AG08396 (cell line): Measurements from ENCODE around the gene DACT3.
"Not testable (repeated sequence)": the region's sequence is repeated elsewhere in the genome, so short reads cannot be mapped to it uniquely, and the experiment has no call there.

Experiments used
- DNase-seq: peaks from one replicate; pipeline ENCODE4 v3.0.0; 2012; ENCODE audit warnings: low spot score, mixed read lengths

Gene DACT3

DNA sequence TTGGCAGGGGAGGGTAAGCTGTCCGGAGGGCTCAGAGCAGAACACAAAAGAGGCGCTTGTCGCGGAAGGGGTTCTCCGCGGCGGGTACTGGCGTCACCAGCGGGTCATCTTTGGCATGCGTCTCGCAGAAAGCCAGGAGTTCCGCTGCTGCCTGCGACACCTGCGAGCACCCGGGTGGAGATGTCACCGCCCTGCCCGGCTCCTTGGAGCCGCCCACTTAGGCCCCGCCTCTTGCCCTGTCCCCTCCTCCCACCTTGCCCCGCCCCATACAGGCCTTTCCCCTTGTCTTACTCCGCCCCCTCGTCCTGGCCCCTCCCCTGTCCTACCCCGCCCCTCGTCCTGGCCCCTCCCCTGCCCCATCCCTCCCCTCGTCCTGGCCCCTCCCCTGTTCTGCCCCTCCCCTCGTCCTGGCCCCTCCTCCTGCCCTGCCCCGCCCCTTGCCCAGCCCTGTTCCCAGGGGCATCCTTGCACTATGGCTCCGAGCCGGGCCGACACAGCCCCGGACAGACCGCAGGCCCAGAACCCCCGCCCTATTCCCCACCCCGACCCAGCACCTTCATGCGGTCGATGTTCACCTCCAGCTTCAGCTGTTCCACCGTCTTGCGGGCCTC, 26.8 kb downstream of the DACT3 start:
- peak; percentile 92 for DNase-seq

DNA sequence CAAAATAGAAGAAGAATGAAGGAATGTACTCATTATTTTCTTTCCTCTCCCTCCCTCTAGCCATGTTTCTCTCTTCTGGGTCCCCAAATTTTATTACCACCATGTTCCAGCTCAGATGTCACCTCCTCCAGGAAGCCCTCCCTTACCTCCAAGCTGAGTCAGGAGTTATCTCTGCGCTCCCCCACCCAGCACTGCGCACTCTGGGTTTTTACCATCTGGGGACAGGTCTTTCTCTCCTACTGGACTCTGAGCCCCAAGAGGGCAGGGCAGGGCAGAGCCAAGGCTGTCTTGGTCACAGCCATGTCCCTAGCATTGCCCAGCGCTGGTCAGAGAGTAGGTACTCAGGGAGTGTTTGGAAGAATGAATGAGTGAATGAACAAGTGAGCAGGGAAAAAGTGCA, 27.9 kb downstream of the DACT3 start:
- DNase-seq: no peak

DNA sequence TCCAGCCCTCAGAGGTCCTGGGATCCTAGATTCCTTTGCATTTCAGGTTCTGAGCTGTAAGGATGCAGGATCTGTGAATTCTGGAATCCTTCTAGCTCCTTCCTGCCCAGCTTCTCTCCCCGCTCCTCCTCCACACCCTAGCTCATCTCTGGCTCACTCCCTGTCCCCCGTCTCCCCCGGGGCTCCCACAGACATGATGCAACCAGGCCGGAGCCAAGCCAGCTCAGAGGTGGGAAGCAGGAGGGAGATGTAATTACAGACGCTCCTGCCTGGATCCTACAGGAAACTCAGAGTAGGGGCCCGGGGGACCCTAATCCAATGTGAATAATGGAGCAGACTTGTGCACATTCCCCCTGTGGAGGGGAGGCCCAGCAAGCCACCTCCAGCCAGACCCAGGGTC, 29.5 kb downstream of the DACT3 start:
- DNase-seq: no peak

GRCh38 chr19:46630586-46631205, 30.3 kb downstream of the DACT3 start:
- no peak for DNase-seq

- no peak for DNase-seq
These were observed 31.4 kb downstream of the DACT3 start for GRCh38 chr19:46629546-46630025.

GRCh38 chr19:46628970-46629369, 32.0 kb downstream of the DACT3 start:
- DNase-seq: not testable (repeated sequence)

- DNase-seq: no peak
These were observed 34.5 kb downstream of the DACT3 start for GRCh38 chr19:46626446-46626845.

DNA sequence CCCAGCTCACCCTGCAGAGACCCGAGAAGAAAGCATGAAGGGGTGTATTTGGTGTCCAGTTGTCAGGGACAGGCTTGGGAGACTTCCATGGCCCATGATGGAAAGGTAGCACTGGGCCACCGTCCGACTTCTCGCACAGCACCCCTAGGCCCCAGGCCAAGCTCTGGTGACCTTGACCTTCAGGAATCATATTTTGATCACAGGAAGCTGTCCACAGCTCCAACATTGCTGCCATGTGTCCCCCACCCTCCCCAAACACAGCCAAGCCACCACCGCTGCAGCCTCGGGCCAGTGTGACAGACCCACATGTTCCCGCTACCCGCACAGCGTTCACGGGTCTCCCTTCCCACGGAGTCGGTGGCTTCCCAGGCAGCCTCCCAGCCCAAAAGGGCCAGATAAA, 35.3 kb downstream of the DACT3 start:
- DNase-seq: no peak

DNA sequence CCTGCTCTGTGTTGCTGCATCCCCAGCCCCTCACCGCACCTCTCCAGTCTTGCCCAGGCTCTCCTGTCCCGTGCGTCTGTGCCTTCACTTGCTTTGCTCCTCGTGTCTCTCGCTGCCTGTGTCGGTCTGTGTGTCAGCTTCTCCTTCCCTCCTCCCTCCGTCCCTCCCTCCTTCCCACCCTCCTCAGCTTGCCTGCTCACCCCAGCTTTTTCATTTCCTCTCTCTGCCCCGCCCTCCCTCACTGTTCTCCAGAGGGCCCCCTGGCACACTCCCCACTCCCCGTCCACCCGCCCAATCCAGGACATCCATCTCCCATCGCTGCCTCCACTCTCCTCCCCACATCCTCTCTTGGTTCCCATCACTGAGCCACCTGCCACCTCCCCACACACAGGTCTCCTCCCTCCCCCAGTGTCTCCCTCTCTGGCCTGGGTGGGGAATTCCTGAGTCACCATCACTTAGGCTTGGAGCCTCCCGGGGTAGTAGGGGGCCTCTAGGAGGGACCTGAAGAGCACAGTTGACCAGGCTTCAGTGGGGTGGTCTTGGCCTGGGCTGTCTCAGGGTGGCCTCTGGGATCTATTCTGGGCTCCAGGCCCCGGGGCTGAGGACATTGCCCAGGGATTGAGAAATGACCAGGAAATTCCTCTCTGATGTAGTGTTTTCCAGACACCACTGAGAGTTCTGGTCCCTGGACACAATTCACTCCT, 35.9 kb downstream of the DACT3 start, which contains the start of gene PTGIR:
Gene PTGIR (minus strand): TSS at position 132 of the 704 bp plus-strand sequence. CDS start 864 bp downstream, outside the sequence.
- DNase-seq: peak; percentile 81

DNA sequence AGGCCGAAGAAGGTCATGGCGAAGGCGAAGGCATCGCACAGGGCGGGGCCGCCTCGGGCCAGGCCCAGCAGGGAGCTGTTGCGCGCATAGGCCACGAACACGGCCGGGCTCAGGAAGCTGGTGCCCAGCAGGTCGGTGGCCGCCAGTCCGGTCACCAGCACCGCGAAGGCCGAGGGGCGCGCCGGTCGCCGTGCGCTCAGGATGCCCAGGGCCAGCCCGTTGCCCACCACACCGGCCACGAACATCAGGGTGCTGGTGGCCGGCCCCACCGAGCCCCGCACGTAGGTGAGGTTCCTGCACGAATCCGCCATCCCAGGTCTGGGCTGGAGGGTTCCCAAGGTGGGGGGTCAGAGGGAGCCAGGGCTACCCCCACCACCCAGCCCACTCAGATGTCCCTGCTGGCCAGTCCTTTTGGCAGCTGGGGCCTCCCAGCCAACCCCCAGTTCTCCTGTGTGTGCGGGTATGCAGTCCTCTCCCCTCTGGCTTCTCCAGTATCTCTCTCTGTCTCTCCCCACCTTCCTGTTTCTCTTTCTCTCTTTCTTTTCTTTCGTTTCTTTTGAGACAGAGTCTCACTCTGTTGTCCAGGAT, 37.0 kb downstream of the DACT3 start:
- DNase-seq: no peak

DNA sequence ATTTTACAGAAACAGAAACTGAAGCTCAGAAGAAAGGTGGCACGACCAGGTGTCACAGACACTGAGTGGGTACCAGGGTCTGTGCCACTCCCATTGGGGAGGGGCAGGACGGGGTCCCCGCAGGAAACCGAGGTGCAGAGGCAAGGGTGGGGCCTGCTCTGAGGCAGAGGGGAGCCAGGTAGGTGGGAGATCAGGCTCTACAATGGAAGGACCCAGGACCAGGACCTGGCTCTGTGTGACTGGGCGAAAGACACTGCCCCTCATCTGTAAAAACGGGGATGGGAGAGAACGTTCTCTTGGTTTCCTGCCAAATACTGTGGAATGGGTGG, 38.9 kb downstream of the DACT3 start:
- DNase-seq: no peak

DNA sequence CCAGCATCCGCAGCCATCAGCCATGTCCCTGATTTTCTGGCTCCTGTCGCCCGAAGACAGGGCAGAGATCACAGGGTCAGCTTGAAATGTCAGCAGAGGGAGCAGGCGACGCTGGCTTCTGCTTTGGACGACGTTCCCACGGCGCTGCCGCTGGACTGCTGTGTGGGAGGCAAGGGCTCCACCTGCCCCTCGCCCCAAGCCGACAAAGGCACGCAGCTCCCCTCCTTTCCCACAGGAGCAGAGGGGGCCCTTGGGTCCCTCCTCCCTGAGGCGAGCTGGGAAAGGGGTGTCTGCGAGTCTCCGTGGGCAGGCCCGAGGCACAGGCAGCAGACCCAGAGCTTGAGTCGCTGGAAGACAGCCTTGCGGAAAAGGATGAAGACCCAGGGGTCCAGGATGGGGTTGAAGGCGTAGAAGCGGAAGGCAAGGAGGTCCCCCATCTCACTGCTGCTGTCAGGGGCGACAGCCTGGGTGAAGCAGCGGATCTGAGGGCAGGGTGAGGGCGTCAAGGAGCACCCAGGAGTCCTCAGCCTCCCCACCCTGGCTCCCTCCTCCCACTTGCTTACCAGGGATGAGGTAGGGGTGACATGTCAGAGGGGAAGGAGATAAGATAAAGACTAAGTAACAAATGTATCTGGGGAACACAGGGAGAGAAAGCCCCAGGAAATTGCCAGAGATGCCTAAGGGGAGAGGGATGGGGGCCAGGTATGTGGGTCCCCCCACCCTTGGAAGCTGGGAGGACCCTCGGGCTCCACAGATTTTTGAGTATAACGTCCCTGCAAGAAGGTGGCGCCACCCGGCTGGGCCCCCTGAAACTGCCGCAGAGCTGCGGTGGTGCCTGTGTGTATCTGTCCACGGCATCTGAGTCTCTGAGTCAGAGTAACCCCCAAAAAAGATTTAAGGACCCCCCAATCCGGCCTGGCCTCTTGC, 39.5 kb downstream of the DACT3 start:
- DNase-seq: no peak

DNA sequence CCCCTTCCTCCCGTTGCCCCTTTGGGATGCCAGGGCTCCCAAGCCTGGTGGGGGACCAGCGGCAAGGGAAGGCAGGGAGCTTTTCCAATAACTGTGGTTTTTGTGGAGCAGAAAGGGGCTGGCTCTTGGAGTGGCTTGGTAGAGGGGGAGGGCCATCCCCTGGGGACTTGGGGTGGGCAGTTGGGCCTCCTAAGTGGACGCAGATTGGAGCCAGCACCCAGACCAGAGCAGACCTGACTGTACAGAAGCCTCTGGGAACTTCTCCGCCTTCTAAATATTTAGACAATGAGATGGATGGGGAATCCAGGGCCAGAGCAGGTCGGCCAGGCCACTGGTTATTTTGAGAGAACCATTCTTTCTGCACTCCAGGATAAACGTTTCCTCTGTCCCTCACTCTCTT, 40.3 kb downstream of the DACT3 start:
- DNase-seq: peak; percentile 58

DNA sequence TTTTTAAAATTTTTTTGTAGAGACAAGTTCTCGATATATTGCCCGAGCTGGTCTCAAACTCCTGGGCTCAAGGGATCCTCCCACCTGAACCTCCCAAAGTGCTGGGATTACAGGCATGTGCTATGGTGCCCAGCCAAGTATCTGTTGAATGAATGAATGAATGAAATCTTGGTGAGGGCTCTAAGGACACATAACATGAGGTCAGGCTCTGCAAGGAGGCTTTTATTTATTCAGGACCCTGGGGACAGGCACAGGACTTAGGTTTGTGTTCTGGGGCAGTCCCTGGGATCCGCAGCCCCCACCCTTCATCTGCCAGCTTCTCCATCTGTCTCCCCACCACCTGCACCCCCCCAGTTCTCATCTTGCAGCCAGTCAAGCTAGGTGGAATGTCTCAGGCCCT, 40.7 kb downstream of the DACT3 start:
- no peak for DNase-seq

GRCh38 chr19:46618670-46619231, 42.2 kb downstream of the DACT3 start:
- DNase-seq: no peak

DNA sequence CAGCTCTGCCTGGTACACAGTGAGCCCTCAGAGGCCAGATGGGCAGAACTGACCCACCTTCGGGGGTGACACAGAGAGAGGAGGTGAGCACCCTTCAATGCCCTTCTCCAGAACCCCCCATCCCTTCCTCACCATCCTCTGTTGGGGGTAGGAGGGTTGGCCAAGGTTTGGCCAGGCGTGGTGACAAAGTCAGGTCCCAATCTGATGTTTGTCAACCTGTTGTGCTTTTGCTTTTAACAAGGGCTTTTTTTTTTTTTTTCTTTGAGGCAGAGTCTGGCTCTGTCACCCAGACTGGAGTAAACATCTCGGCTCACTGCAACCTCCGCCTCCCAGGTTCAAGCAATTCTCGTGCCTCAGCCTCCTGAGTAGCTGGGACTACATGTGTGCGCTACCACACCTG, 43.4 kb downstream of the DACT3 start:
- DNase-seq: no peak

DNA sequence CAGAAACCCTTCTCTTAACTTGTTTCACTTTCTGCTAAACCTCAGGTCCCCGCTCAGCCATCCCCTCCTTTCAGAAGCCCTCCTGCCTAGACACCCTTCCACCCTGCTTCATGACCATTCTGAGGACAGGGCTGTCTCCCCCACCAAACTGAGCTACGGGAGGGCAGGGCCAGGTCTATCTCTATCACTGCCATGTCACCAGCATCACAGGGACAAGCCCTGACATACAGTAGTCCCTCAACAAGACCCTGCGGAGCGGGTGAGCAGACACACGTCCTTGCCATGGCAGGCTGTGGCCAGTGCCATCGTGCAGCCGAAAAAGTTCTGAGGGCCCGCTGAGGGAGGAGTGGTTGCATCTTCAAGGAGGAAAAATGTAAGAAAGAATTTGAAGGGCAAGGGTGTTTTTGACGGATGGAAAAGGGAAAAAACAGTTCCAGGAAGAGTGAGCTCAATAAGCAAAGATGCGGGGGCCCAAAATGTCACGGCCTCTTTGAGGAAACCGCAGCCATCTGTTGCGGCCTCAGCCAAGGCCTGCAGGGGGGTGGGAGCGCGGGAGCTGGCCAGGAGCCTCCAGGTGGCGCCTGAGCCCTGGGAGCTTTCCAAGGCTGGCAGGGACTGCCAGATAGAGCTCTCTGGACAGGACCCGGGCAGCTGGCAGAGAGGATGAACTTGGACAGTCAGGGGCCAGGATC, 44.2 kb downstream of the DACT3 start:
- peak; percentile 65 for DNase-seq

DNA sequence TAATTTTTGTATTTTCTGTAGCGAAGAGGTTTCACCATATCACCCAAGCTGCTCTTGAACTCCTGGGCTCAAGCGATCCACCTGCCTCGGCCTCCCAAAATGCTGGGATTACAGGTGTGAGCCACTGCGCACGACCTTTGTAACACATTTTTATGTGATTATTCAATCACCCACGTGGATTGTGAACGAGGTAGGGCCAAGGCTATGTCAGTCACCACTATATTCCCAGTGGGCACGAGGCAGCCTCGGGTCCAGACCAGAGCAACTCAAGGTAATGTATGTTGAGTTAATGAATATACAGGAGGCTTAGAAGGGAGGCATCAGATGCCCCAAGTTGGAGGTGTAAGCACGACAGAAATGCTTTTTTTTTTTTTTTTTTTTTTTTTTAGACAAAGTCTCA, 45.0 kb downstream of the DACT3 start:
- DNase-seq: no peak

GRCh38 chr19:46614114-46614722, 46.8 kb downstream of the DACT3 start:
- DNase-seq: peak; percentile 85

DNA sequence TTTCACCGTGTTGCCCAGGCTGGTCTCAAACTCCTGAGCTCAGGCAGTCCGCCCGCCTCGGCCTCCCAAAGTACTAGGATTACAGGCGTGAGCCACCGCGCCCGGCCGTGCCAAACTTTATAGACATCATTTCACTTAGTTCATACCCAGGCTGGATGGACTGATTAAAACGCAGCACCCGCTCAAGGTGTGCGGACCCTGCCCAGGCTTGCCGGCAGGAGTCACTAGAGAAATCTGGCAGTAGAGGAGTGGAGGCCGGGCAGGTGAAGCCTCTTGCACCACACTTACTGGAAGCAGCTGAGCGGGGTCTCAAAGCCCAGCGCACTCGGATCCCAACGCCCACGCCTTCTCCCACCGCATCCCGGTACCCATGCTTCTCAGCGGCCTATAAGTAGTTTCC, 47.5 kb downstream of the DACT3 start:
- DNase-seq: no peak

GRCh38 chr19:46611776-46612175, 49.2 kb downstream of the DACT3 start:
- no peak for DNase-seq
